ENCODE results near the gene TFIP11. TPM values are rescaled to one million over a fixed set of nuclear protein-coding genes. Genes with fewer than 3 reads are reported as not detected.

Gene TFIP11
- total RNA-seq, 1 experiment from 2014 or later, result 26.9 TPM

- no peak for DNase-seq (ENCODE audit: low spot score)
- Mint-ChIP-seq H3K27me3 (ENCODE audit: low read depth) (no peaks in the 10 kb centered on the region; the same call in 1 of the 2 replicates), H3K4me1 (peaks cover 42% of the 10 kb centered on the region), H3K27ac (no peak overlapping the region), H3K9me3 (no peaks in the 10 kb centered on the region), H3K36me3 (peaks cover 7% of the 10 kb centered on the region; the same call in 1 of the 2 replicates), H3K4me3 (no peak overlapping the region)
- no peak for ATAC-seq
- ChIA-PET CTCF (interaction anchor here (0.5 kb wide), 1 partner anchor 183 kb away, joined by 4 read pairs; no protein-coding TSS in a partner anchor), POLR2A (no interaction called here)
- no peak for TF ChIP-seq MXD4 (CRISPR knock-in tag; IDR thresholded peaks at IDR 0.05; ENCODE audit: borderline replicate concordance)
- no peak for TF ChIP-seq GRHL2 (CRISPR knock-in tag; IDR thresholded peaks at IDR 0.05; ENCODE audit: insufficient replicate concordance, severe bottlenecking)
- no peak for TF ChIP-seq CTCF (IDR thresholded peaks at IDR 0.05)
- TF ChIP-seq USF1 (CRISPR knock-in tag; IDR thresholded peaks at IDR 0.05), result no peak
- no peak for TF ChIP-seq ZNF281 (CRISPR knock-in tag; IDR thresholded peaks at IDR 0.05)
- no peak for TF ChIP-seq ESRRA (CRISPR knock-in tag; IDR thresholded peaks at IDR 0.05; ENCODE audit: borderline replicate concordance)
- no peak for TF ChIP-seq NR1H2 (CRISPR knock-in tag; IDR thresholded peaks at IDR 0.05)
- TF ChIP-seq ZNF425 (CRISPR knock-in tag; conservative IDR thresholded peaks at IDR 0.05), result no peak
- no peak for TF ChIP-seq ZNF512 (CRISPR knock-in tag; IDR thresholded peaks at IDR 0.05; ENCODE audit: borderline replicate concordance)
- no peak for TF ChIP-seq ZNF671 (CRISPR knock-in tag; IDR thresholded peaks at IDR 0.05)
- TF ChIP-seq E2F4 (CRISPR knock-in tag; IDR thresholded peaks at IDR 0.05; ENCODE audit: borderline replicate concordance, low read depth), result no peak
- no peak for TF ChIP-seq ERG (CRISPR knock-in tag; IDR thresholded peaks at IDR 0.05)
- TF ChIP-seq MAX (CRISPR knock-in tag; IDR thresholded peaks at IDR 0.05), result no peak
- TF ChIP-seq RELA (CRISPR knock-in tag; IDR thresholded peaks at IDR 0.05; ENCODE audit: borderline replicate concordance), result no peak
- no peak for TF ChIP-seq JUN (CRISPR knock-in tag; IDR thresholded peaks at IDR 0.05)
- no peak for TF ChIP-seq TEAD4 (CRISPR knock-in tag; IDR thresholded peaks at IDR 0.05)
- no peak for TF ChIP-seq ZNF317 (CRISPR knock-in tag; IDR thresholded peaks at IDR 0.05; ENCODE audit: borderline replicate concordance, low read depth)
- TF ChIP-seq SOX15 (CRISPR knock-in tag; IDR thresholded peaks at IDR 0.05), result no peak
- TF ChIP-seq ZNF232 (CRISPR knock-in tag; IDR thresholded peaks at IDR 0.05), result no peak
Measured at GRCh38 chr22:26547837-26548236, 35.6 kb upstream of the TFIP11 start.
